Loucy (cell line): ENCODE measurements around the gene ADAMTS12.

Experiments used
- CTCF ChIP-seq: fragments of 200-600 bp; sonication (generic); conservative IDR thresholded peaks from 2 replicates; pipeline ENCODE4 v1.5.1; 2014; ENCODE audit warnings: mild to moderate bottlenecking, antibody characterized with exemption, low read length
- EZH2phosphoT487 ChIP-seq: fragments of 200-600 bp; IDR thresholded peaks from 2 replicates; pipeline ENCODE4 v1.6.1; 2018; ENCODE audit warnings: antibody characterized with exemption, mild to moderate bottlenecking, moderate library complexity, borderline replicate concordance

GRCh38 chr5:33789567-33789957 is 102.2 kb downstream of the ADAMTS12 start:
- TF ChIP-seq CTCF (no peak), EZH2phosphoT487 (no peak)
